Measurements from ENCODE around the gene DLG2. TPM values are rescaled to one million over a fixed set of nuclear protein-coding genes. Genes with fewer than 3 reads are reported as not detected.

DLG2 gene
- total RNA-seq, 1 experiment from 2014 or later: 17.5 TPM

GRCh38 chr11:85279267-85279666 is 347.9 kb downstream of the DLG2 start (continued):
- TF ChIP-seq, protein P1, sequence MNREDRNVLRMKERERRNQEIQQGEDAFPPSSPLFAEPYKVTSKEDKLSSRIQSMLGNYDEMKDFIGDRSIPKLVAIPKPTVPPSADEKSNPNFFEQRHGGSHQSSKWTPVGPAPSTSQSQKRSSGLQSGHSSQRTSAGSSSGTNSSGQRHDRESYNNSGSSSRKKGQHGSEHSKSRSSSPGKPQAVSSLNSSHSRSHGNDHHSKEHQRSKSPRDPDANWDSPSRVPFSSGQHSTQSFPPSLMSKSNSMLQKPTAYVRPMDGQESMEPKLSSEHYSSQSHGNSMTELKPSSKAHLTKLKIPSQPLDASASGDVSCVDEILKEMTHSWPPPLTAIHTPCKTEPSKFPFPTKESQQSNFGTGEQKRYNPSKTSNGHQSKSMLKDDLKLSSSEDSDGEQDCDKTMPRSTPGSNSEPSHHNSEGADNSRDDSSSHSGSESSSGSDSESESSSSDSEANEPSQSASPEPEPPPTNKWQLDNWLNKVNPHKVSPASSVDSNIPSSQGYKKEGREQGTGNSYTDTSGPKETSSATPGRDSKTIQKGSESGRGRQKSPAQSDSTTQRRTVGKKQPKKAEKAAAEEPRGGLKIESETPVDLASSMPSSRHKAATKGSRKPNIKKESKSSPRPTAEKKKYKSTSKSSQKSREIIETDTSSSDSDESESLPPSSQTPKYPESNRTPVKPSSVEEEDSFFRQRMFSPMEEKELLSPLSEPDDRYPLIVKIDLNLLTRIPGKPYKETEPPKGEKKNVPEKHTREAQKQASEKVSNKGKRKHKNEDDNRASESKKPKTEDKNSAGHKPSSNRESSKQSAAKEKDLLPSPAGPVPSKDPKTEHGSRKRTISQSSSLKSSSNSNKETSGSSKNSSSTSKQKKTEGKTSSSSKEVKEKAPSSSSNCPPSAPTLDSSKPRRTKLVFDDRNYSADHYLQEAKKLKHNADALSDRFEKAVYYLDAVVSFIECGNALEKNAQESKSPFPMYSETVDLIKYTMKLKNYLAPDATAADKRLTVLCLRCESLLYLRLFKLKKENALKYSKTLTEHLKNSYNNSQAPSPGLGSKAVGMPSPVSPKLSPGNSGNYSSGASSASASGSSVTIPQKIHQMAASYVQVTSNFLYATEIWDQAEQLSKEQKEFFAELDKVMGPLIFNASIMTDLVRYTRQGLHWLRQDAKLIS (CRISPR knock-in tag; IDR thresholded peaks at IDR 0.05; ENCODE audit: borderline replicate concordance): no peak
- TF ChIP-seq KAT7 (CRISPR knock-in tag; IDR thresholded peaks at IDR 0.05; ENCODE audit: borderline replicate concordance) (no peak), CREB1 (CRISPR knock-in tag; IDR thresholded peaks at IDR 0.05) (no peak), STAT6 (CRISPR knock-in tag; conservative IDR thresholded peaks at IDR 0.05; ENCODE audit: low read depth) (no peak), ETV6 (CRISPR knock-in tag; IDR thresholded peaks at IDR 0.05) (no peak), GABPB1 (CRISPR knock-in tag; IDR thresholded peaks at IDR 0.05) (no peak), ZNF425 (CRISPR knock-in tag; conservative IDR thresholded peaks at IDR 0.05) (no peak)
- TF ChIP-seq, protein P2, sequence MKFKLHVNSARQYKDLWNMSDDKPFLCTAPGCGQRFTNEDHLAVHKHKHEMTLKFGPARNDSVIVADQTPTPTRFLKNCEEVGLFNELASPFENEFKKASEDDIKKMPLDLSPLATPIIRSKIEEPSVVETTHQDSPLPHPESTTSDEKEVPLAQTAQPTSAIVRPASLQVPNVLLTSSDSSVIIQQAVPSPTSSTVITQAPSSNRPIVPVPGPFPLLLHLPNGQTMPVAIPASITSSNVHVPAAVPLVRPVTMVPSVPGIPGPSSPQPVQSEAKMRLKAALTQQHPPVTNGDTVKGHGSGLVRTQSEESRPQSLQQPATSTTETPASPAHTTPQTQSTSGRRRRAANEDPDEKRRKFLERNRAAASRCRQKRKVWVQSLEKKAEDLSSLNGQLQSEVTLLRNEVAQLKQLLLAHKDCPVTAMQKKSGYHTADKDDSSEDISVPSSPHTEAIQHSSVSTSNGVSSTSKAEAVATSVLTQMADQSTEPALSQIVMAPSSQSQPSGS (CRISPR knock-in tag; IDR thresholded peaks at IDR 0.05; ENCODE audit: borderline replicate concordance, low read depth): no peak

- Mint-ChIP-seq H3K4me1 (peaks cover 4% of the 10 kb centered on the region), H3K27ac (no peak overlapping the region), H3K9me3 (peaks cover 13% of the 10 kb centered on the region), H3K27me3 (ENCODE audit: low read depth) (no peaks in the 10 kb centered on the region), H3K4me3 (no peak overlapping the region), H3K36me3 (peaks cover under 1% of the 10 kb centered on the region; the same call in 1 of the 2 replicates)
- ChIA-PET CTCF (no interaction called here), POLR2A (no interaction called here)
- ATAC-seq (no peak), DNase-seq (ENCODE audit: low spot score) (no peak)
- no peak for TF ChIP-seq ZNF263 (CRISPR knock-in tag; IDR thresholded peaks at IDR 0.05; ENCODE audit: low read depth)
- no peak for TF ChIP-seq JAZF1 (CRISPR knock-in tag; IDR thresholded peaks at IDR 0.05)
- no peak for TF ChIP-seq ZNF121 (CRISPR knock-in tag; IDR thresholded peaks at IDR 0.05)
Measured at GRCh38 chr11:85277693-85278092, 349.5 kb downstream of the DLG2 start.

DNA sequence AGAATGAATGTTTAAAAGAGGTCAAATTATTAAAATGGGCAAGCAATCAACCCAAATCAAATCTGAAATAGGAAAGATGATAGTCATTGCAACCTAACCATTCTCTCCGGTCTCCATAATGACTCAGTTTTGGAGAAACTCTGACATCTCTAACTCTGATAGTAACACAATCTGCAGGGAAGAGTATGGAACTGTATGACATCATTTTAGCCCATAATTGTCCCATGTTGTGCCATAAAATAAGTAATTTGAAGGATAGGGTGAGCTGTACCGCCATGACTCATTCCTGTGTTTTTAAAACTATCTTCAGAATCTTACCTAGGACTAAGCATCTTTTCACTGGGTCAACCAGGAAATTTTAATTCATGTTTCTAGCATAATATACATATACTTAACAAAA is 350.8 kb downstream of the DLG2 start:
- DNase-seq (ENCODE audit: low spot score): no peak
- H3K36me3 Mint-ChIP-seq: peaks cover 11% of the 10 kb centered on the region

More for the DNA sequence above, 350.8 kb downstream of the DLG2 start:
- Mint-ChIP-seq H3K27ac (no peak overlapping the region), H3K9me3 (peaks cover 20% of the 10 kb centered on the region), H3K27me3 (ENCODE audit: low read depth) (peaks cover 2% of the 10 kb centered on the region; the same call in 1 of the 2 replicates), H3K4me1 (peaks cover 4% of the 10 kb centered on the region), H3K4me3 (no peak overlapping the region)
- ChIA-PET POLR2A (no interaction called here), CTCF (no interaction called here)
- no peak for ATAC-seq
- TF ChIP-seq GABPB1 (CRISPR knock-in tag; IDR thresholded peaks at IDR 0.05) (no peak), TEAD4 (CRISPR knock-in tag; IDR thresholded peaks at IDR 0.05) (no peak), KAT7 (CRISPR knock-in tag; IDR thresholded peaks at IDR 0.05; ENCODE audit: borderline replicate concordance) (no peak), ZNF532 (CRISPR knock-in tag; IDR thresholded peaks at IDR 0.05; ENCODE audit: borderline replicate concordance) (no peak), FOXK1 (CRISPR knock-in tag; IDR thresholded peaks at IDR 0.05) (no peak)

Data from WTC11 (cell line).